ENCODE data around the gene EAF1. TPM values are rescaled to one million over a fixed set of nuclear protein-coding genes. Genes with fewer than 3 reads are reported as not detected.
A peak's percentile ranks its signal among the peaks of the same experiment; 100 is the strongest.
"Not testable (repeated sequence)": the region's sequence is repeated elsewhere in the genome, so short reads cannot be mapped to it uniquely, and the experiment has no call there.

The EAF1 gene
- total RNA-seq, 6 experiments from 2014 or later: 11.6 to 27.7 (median 17.1) TPM

GRCh38 chr3:15387735-15388134 is 39.7 kb upstream of the EAF1 start:
- DNase-seq (no peak), ATAC-seq (peak; percentile 33 to 65 (median 64))
- no peak for TF ChIP-seq CTCF (IDR thresholded peaks at IDR 0.05)
- no peak for TF ChIP-seq POLR2A (IDR thresholded peaks at IDR 0.05)
- intact Hi-C loops (cut with DNase I): no loop called here
- no peaks in the 10 kb centered on the region for H3K27me3 ChIP-seq
- no peaks in the 10 kb centered on the region for H3K9me3 ChIP-seq
- peak overlapping the region in 2 of 3 donors; percentile 1 to 3 for H3K27ac ChIP-seq
- peaks cover 0 to 24% (median 9%) of the 10 kb centered on the region in 4 donors for H3K4me1 ChIP-seq
- H3K36me3 ChIP-seq: no peaks in the 10 kb centered on the region
- 25% methylated on average over 3 of the region's 3 CpGs for WGBS (ENCODE audit: insufficient coverage, low coverage, low lambda C conversion rate, missing lambda C conversion rate)
- H3K4me3 ChIP-seq: no peak overlapping the region

- H3K4me1 ChIP-seq: peaks cover 0 to 24% (median 9%) of the 10 kb centered on the region in 4 donors
- intact Hi-C loops (cut with DNase I); DNase-seq; H3K4me3 ChIP-seq; H3K36me3 ChIP-seq; H3K27me3 ChIP-seq; H3K9me3 ChIP-seq; ATAC-seq; H3K27ac ChIP-seq: not testable (repeated sequence)
- WGBS (ENCODE audit: insufficient coverage, low coverage, low lambda C conversion rate, missing lambda C conversion rate): no CpG with 5 or more reads among the region's 3 CpGs
Observed at GRCh38 chr3:15388335-15388734, 39.1 kb upstream of the EAF1 start.

GRCh38 chr3:15390460-15390859 is 36.9 kb upstream of the EAF1 start:
- H3K27ac ChIP-seq: no peak overlapping the region
- H3K9me3 ChIP-seq: no peaks in the 10 kb centered on the region
- H3K4me1 ChIP-seq: peaks cover 0 to 24% (median 5%) of the 10 kb centered on the region in 4 donors
- WGBS (ENCODE audit: insufficient coverage, low coverage, low lambda C conversion rate, missing lambda C conversion rate): 63% methylated on average over 5 of the region's 6 CpGs
- TF ChIP-seq POLR2A (IDR thresholded peaks at IDR 0.05) (no peak), CTCF (IDR thresholded peaks at IDR 0.05) (no peak)
- no peaks in the 10 kb centered on the region for H3K27me3 ChIP-seq
- no peak overlapping the region for H3K4me3 ChIP-seq
- ATAC-seq (no peak), DNase-seq (no peak)
- intact Hi-C loops (cut with DNase I): no loop called here
- no peaks in the 10 kb centered on the region for H3K36me3 ChIP-seq

- H3K27me3 ChIP-seq: no peaks in the 10 kb centered on the region
- TF ChIP-seq CTCF (IDR thresholded peaks at IDR 0.05) (no peak), POLR2A (IDR thresholded peaks at IDR 0.05) (no peak)
- ATAC-seq (no peak), DNase-seq (no peak)
- H3K36me3 ChIP-seq: no peaks in the 10 kb centered on the region
- no peaks in the 10 kb centered on the region for H3K9me3 ChIP-seq
- peaks cover 0 to 22% (median 3%) of the 10 kb centered on the region in 4 donors for H3K4me1 ChIP-seq
- intact Hi-C loops (cut with DNase I): no loop called here
- WGBS (ENCODE audit: insufficient coverage, low coverage, low lambda C conversion rate, missing lambda C conversion rate): 69% methylated on average over 2 of the region's 5 CpGs
- no peak overlapping the region for H3K27ac ChIP-seq
- H3K4me3 ChIP-seq: no peak overlapping the region
Observed at GRCh38 chr3:15391007-15391406, 36.4 kb upstream of the EAF1 start.

GRCh38 chr3:15393252-15393651 is 34.1 kb upstream of the EAF1 start:
- H3K4me3 ChIP-seq; intact Hi-C loops (cut with DNase I); ATAC-seq; H3K9me3 ChIP-seq; H3K27me3 ChIP-seq; H3K27ac ChIP-seq; H3K4me1 ChIP-seq; H3K36me3 ChIP-seq; DNase-seq: not testable (repeated sequence)
- WGBS (ENCODE audit: insufficient coverage, low coverage, low lambda C conversion rate, missing lambda C conversion rate): 100% methylated on average over 2 of the region's 2 CpGs

GRCh38 chr3:15398731-15399133 is 28.7 kb upstream of the EAF1 start:
- peak; percentile 9 to 33 (median 18) for TF ChIP-seq CTCF (IDR thresholded peaks at IDR 0.05)
- H3K27ac ChIP-seq; ATAC-seq; H3K9me3 ChIP-seq; H3K27me3 ChIP-seq; H3K4me3 ChIP-seq; intact Hi-C loops (cut with DNase I); DNase-seq; H3K4me1 ChIP-seq; H3K36me3 ChIP-seq: not testable (repeated sequence)
- 90% methylated on average over 3 of the region's 3 CpGs for WGBS (ENCODE audit: insufficient coverage, low coverage, low lambda C conversion rate, missing lambda C conversion rate)
